ENCODE results near the gene KIF5A. TPM values are rescaled to one million over a fixed set of nuclear protein-coding genes. Genes with fewer than 3 reads are reported as not detected.

Gene KIF5A
- total and polyA plus RNA-seq, 2 donors, result 1.3 to 1.5 TPM

DNA sequence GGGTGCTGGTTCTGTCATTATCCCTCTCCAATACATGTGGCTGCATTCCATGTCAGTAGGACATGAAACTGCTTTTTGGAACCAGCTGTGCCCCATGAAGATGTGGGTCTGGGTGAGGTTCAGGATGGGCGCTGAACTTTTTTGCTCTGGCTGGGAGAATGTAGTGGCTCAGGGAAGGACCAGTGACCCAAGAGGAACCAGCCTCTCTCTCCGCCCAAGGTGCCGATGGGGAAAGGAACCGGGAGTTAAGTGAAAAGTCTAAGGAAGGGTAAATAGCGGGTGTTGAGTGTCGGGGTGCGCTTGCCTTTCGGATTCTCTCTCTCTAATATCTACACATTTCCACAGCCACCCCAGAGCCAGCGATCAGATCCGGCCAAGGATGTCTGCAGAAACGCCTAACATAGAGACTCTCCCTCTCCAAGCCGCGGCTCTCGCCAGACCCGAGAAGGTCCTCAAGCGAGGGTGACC lies 69.2 kb downstream of the KIF5A start:
- DNase-seq (ENCODE audit: extremely low spot score), result no peak
- H3K36me3 ChIP-seq (ENCODE audit: insufficient read depth), result no peaks in the 10 kb centered on the region
- no peaks in the 10 kb centered on the region for H3K4me1 ChIP-seq (ENCODE audit: insufficient read depth)
- no peak overlapping the region for H3K27ac ChIP-seq (ENCODE audit: low read depth)
- H3K4me3 ChIP-seq (ENCODE audit: low read depth, low read length), result no peak overlapping the region
- WGBS, result 70% methylated on average over 16 of the region's 16 CpGs

GRCh38 chr12:57619434-57620244 lies 69.8 kb downstream of the KIF5A start:
- H3K36me3 ChIP-seq (ENCODE audit: insufficient read depth), result no peaks in the 10 kb centered on the region
- DNase-seq (ENCODE audit: extremely low spot score), result no peak
- H3K4me1 ChIP-seq (ENCODE audit: insufficient read depth), result no peaks in the 10 kb centered on the region
- 55% methylated on average over 46 of the region's 46 CpGs for WGBS
- H3K27ac ChIP-seq (ENCODE audit: low read depth), result no peak overlapping the region
- H3K4me3 ChIP-seq (ENCODE audit: low read depth, low read length), result no peak overlapping the region

GRCh38 chr12:57620245-57620935 lies 70.5 kb downstream of the KIF5A start:
- WGBS, result 60% methylated on average over 13 of the region's 13 CpGs
- no peak for DNase-seq (ENCODE audit: extremely low spot score)
- Histone ChIP-seq H3K36me3 (ENCODE audit: insufficient read depth) (no peaks in the 10 kb centered on the region), H3K27ac (ENCODE audit: low read depth) (no peak overlapping the region), H3K4me1 (ENCODE audit: insufficient read depth) (no peaks in the 10 kb centered on the region), H3K4me3 (ENCODE audit: low read depth, low read length) (no peak overlapping the region)

DNA sequence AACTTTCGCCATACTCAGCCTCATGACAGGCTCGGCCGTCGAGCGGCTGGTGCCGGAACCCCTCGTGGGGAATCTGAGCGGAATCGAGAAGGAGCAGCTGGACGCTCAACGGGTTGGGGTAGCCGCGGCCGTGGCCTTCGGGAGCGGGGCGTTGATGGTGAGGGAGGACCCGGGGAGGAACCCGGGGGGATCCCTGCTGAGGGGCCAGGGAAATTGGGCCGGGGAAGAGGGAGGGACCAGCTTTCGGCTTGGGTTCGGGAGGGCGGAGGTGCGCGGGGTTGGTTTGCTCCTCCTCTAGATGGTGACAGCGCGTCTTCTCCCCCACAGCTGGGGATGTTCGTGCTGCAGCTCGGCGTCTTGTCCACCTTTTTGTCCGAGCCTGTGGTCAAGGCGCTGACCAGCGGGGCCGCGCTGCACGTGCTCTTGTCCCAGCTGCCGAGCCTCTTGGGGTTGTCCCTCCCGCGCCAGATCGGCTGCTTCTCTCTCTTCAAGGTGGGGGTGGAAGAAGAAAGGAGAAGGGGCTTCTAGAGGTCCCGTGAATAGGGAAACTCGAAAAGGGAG lies 71.2 kb downstream of the KIF5A start:
- DNase-seq (ENCODE audit: extremely low spot score), result no peak
- no peaks in the 10 kb centered on the region for H3K36me3 ChIP-seq (ENCODE audit: insufficient read depth)
- H3K4me3 ChIP-seq (ENCODE audit: low read depth, low read length), result peak overlapping the region; percentile 8
- no peaks in the 10 kb centered on the region for H3K4me1 ChIP-seq (ENCODE audit: insufficient read depth)
- 24% methylated on average over 42 of the region's 42 CpGs for WGBS
- H3K27ac ChIP-seq (ENCODE audit: low read depth), result no peak overlapping the region

GRCh38 chr12:57621497-57622292 lies 71.9 kb downstream of the KIF5A start:
- Histone ChIP-seq H3K36me3 (ENCODE audit: insufficient read depth) (no peaks in the 10 kb centered on the region), H3K4me3 (ENCODE audit: low read depth, low read length) (peak overlapping the region; percentile 8), H3K27ac (ENCODE audit: low read depth) (no peak overlapping the region), H3K4me1 (ENCODE audit: insufficient read depth) (no peaks in the 10 kb centered on the region)
- no peak for DNase-seq (ENCODE audit: extremely low spot score)
- 5% methylated on average over 49 of the region's 49 CpGs for WGBS

GRCh38 chr12:57622293-57623245 lies 72.7 kb downstream of the KIF5A start:
- no peak for DNase-seq (ENCODE audit: extremely low spot score)
- no peak overlapping the region for H3K27ac ChIP-seq (ENCODE audit: low read depth)
- WGBS, result 82% methylated on average over 9 of the region's 9 CpGs
- no peak overlapping the region for H3K4me3 ChIP-seq (ENCODE audit: low read depth, low read length)
- H3K4me1 ChIP-seq (ENCODE audit: insufficient read depth), result no peaks in the 10 kb centered on the region
- H3K36me3 ChIP-seq (ENCODE audit: insufficient read depth), result no peaks in the 10 kb centered on the region

GRCh38 chr12:57623385-57623784 lies 73.5 kb downstream of the KIF5A start:
- 77% methylated on average over 2 of the region's 2 CpGs for WGBS
- DNase-seq (ENCODE audit: extremely low spot score), result no peak
- Histone ChIP-seq H3K36me3 (ENCODE audit: insufficient read depth) (no peaks in the 10 kb centered on the region), H3K27ac (ENCODE audit: low read depth) (no peak overlapping the region), H3K4me1 (ENCODE audit: insufficient read depth) (no peaks in the 10 kb centered on the region), H3K4me3 (ENCODE audit: low read depth, low read length) (no peak overlapping the region)

- WGBS, result 68% methylated on average over 5 of the region's 5 CpGs
- Histone ChIP-seq H3K36me3 (ENCODE audit: insufficient read depth) (no peaks in the 10 kb centered on the region), H3K4me1 (ENCODE audit: insufficient read depth) (no peaks in the 10 kb centered on the region)
These were observed 74.1 kb downstream of the KIF5A start for GRCh38 chr12:57623811-57624390.

GRCh38 chr12:57624441-57625220 lies 74.8 kb downstream of the KIF5A start:
- H3K4me1 ChIP-seq (ENCODE audit: insufficient read depth), result no peaks in the 10 kb centered on the region
- 82% methylated on average over 8 of the region's 8 CpGs for WGBS
- H3K4me3 ChIP-seq (ENCODE audit: low read depth, low read length), result no peak overlapping the region
- DNase-seq (ENCODE audit: extremely low spot score), result no peak
- H3K36me3 ChIP-seq (ENCODE audit: insufficient read depth), result no peaks in the 10 kb centered on the region
- no peak overlapping the region for H3K27ac ChIP-seq (ENCODE audit: low read depth)

More at GRCh38 chr12:57623811-57624390, 74.1 kb downstream of the KIF5A start:
- no peak for DNase-seq (ENCODE audit: extremely low spot score)
- Histone ChIP-seq H3K4me3 (ENCODE audit: low read depth, low read length) (no peak overlapping the region), H3K27ac (ENCODE audit: low read depth) (no peak overlapping the region)

GRCh38 chr12:57625261-57626032 lies 75.6 kb downstream of the KIF5A start:
- 80% methylated on average over 12 of the region's 12 CpGs for WGBS
- H3K36me3 ChIP-seq (ENCODE audit: insufficient read depth), result no peaks in the 10 kb centered on the region
- no peak overlapping the region for H3K27ac ChIP-seq (ENCODE audit: low read depth)
- no peak for DNase-seq (ENCODE audit: extremely low spot score)
- H3K4me3 ChIP-seq (ENCODE audit: low read depth, low read length), result no peak overlapping the region
- H3K4me1 ChIP-seq (ENCODE audit: insufficient read depth), result no peaks in the 10 kb centered on the region

Measured in urinary bladder (tissue), 4 donors.